AG08396 (cell line): ENCODE data around the gene RBM44.
A peak's percentile ranks its signal among the peaks of the same experiment; 100 is the strongest.
"Not testable (repeated sequence)": the region's sequence is repeated elsewhere in the genome, so short reads cannot be mapped to it uniquely, and the experiment has no call there.

Source experiments
- DNase-seq: peaks from one replicate; pipeline ENCODE4 v3.0.0; 2012; ENCODE audit warnings: low spot score, mixed read lengths

The RBM44 gene

GRCh38 chr2:237774811-237775553, 23.6 kb upstream of the RBM44 start:
- DNase-seq, result peak; percentile 65

- DNase-seq, result no peak
These were observed 19.1 kb upstream of the RBM44 start for GRCh38 chr2:237779521-237779920.

GRCh38 chr2:237782181-237782580, 16.4 kb upstream of the RBM44 start:
- DNase-seq, result no peak

- DNase-seq, result not testable (repeated sequence)
These were observed 14.9 kb upstream of the RBM44 start for GRCh38 chr2:237783678-237784077.

- no peak for DNase-seq
These were observed 11.6 kb upstream of the RBM44 start for GRCh38 chr2:237786936-237787335.

- peak; percentile 47 for DNase-seq
These were observed 8.2 kb upstream of the RBM44 start for GRCh38 chr2:237790353-237790752.

GRCh38 chr2:237791977-237792727, 6.4 kb upstream of the RBM44 start:
- peak; percentile 13 for DNase-seq

- no peak for DNase-seq
These were observed 1.3 kb upstream of the RBM44 start for GRCh38 chr2:237797253-237797652.

GRCh38 chr2:237799060-237799428, 465 bp downstream of the RBM44 start:
- no peak for DNase-seq

- no peak for DNase-seq
These were observed 2.9 kb downstream of the RBM44 start for GRCh38 chr2:237801466-237801865.

GRCh38 chr2:237806334-237806733, 7.8 kb downstream of the RBM44 start:
- no peak for DNase-seq

- no peak for DNase-seq
These were observed 17.1 kb downstream of the RBM44 start for GRCh38 chr2:237815637-237816036.

GRCh38 chr2:237816531-237816930, 18.0 kb downstream of the RBM44 start:
- DNase-seq, result no peak

- no peak for DNase-seq
These were observed 19.5 kb downstream of the RBM44 start for GRCh38 chr2:237818066-237818473.

- no peak for DNase-seq
These were observed 20.7 kb downstream of the RBM44 start for GRCh38 chr2:237819231-237819630.

- DNase-seq, result no peak
These were observed 21.8 kb downstream of the RBM44 start for GRCh38 chr2:237820421-237820820.

- no peak for DNase-seq
These were observed 25.0 kb downstream of the RBM44 start for GRCh38 chr2:237823544-237823943.

- no peak for DNase-seq
These were observed 25.5 kb downstream of the RBM44 start for GRCh38 chr2:237824085-237824484.

GRCh38 chr2:237827421-237827987, 28.9 kb downstream of the RBM44 start:
- DNase-seq, result no peak

- DNase-seq, result no peak
These were observed 31.9 kb downstream of the RBM44 start for GRCh38 chr2:237830522-237830921.

- DNase-seq, result no peak
These were observed 35.0 kb downstream of the RBM44 start for GRCh38 chr2:237833546-237833945.

- no peak for DNase-seq
These were observed 36.8 kb downstream of the RBM44 start for GRCh38 chr2:237835372-237835771.

- no peak for DNase-seq
These were observed 42.5 kb downstream of the RBM44 start for GRCh38 chr2:237841051-237841450.
